Measurements from ENCODE around the gene VAMP2. TPM values are rescaled to one million over a fixed set of nuclear protein-coding genes. Genes with fewer than 3 reads are reported as not detected.

Gene VAMP2
- total and polyA plus RNA-seq, 9 donors, result 35.5 to 233 (median 118) TPM

DNA sequence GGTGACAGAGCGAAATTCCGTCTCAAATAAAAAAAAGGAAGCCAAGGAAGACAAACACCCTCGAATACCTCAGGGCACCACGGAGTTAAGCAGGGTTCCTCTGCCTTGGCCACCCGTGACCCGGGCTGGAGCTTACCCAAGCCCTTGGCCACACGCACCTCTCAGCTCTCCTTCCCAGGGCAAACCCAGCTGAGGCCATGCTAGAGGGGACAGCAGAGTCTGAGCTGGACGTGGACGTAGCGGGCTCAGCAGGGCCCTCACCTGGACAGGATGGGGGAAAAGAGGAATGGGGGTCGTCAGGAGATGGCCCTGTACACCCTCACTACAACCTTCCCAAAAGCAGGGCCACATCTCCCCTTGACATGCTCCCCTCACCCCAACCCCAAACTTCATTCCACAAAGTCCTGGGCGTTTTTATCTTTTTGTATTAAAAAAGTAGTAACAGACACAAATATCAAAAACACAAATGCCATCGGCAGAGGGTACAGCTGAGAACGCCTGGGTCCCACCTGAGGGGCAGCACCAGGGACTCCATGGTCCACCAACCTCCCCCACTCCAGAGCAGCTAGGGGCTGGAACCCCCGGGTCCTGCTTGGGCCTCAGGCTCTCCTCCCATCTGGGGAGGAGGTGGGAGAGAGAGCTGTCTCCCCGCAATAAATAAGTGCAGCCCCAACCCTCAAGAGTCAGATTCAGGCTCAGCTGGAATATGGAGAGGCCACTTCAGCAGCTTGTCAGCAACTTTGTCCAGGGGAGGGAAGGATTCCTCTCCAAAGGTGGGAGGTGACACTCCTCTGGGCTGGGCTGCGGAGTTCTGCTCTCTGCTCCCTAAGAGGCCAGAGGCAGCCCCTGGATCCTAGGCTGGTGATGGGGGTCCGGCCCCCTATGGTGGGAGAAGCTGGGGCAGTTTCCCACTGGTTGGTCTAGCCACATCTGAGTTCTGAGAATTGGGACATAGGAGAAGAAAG lies 22.4 kb downstream of the VAMP2 start:
- Histone ChIP-seq H3K4me1 (ENCODE audit: insufficient read depth) (no peaks in the 10 kb centered on the region), H3K4me3 (no peak overlapping the region), H3K27me3 (no peaks in the 10 kb centered on the region), H3K36me3 (no peaks in the 10 kb centered on the region), H3K27ac (peak overlapping the region in 1 of 2 donors; percentile 49), H3K9me3 (no peaks in the 10 kb centered on the region)
- DNase-seq, result peak; percentile 40 to 72 (median 59)
- intact Hi-C loops (cut with DNase I), result no loop called here
- TF ChIP-seq, protein P1, sequence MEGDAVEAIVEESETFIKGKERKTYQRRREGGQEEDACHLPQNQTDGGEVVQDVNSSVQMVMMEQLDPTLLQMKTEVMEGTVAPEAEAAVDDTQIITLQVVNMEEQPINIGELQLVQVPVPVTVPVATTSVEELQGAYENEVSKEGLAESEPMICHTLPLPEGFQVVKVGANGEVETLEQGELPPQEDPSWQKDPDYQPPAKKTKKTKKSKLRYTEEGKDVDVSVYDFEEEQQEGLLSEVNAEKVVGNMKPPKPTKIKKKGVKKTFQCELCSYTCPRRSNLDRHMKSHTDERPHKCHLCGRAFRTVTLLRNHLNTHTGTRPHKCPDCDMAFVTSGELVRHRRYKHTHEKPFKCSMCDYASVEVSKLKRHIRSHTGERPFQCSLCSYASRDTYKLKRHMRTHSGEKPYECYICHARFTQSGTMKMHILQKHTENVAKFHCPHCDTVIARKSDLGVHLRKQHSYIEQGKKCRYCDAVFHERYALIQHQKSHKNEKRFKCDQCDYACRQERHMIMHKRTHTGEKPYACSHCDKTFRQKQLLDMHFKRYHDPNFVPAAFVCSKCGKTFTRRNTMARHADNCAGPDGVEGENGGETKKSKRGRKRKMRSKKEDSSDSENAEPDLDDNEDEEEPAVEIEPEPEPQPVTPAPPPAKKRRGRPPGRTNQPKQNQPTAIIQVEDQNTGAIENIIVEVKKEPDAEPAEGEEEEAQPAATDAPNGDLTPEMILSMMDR (IDR thresholded peaks at IDR 0.05), result no peak
- TF ChIP-seq POLR2A (IDR thresholded peaks at IDR 0.05) (no peak), EP300 (IDR thresholded peaks at IDR 0.05) (no peak)
- WGBS, 3 donors, result 67 to 76% (median 74%) methylated on average over 17 to 18 of the region's 18 CpGs

DNA sequence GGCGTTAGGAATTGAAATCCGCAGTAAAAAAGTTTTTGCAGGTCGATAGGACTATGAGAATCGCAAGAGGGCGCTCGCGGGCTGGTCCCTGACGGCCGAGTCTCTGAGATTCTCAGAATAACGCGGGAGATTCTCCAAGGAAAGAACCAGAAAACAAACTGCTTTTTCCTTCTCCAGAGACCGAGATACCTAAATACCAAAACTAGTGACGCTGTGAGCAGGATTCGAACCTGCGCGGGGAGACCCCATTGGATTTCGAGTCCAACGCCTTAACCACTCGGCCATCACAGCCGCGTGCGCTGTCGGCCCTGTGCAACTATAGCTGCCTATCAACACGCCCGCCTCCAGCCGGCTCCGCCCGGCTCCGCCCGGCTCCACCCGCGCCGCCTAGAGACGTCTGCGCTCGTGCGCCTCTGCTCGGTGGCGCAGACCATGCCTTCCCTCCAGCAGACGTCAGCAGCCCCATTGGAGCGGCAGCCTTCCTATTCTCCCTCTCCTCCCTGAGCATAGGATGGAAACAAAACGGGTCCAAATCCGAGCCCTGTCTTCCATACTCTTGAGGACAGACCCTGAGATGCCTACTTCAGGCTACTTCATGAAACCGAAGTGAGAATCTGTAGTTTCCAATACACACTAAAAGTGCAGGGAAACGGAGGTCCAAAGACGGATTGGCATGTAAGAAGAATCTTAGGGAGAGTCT lies 23.9 kb downstream of the VAMP2 start:
- Histone ChIP-seq H3K4me1 (ENCODE audit: insufficient read depth) (no peaks in the 10 kb centered on the region), H3K4me3 (peak overlapping the region; percentile 0), H3K27me3 (no peaks in the 10 kb centered on the region), H3K9me3 (no peaks in the 10 kb centered on the region), H3K36me3 (no peaks in the 10 kb centered on the region), H3K27ac (peak overlapping the region; percentile 49 to 84)
- TF ChIP-seq POLR2A (IDR thresholded peaks at IDR 0.05), result peak; percentile 38
- TF ChIP-seq EP300 (IDR thresholded peaks at IDR 0.05), result no peak
- TF ChIP-seq, protein P1 (IDR thresholded peaks at IDR 0.05), result peak; percentile 90 to 96 (median 95)
- DNase-seq, result peak; percentile 93 to 98 (median 96)
- intact Hi-C loops (cut with DNase I), result loop anchor here in 2 of 4 donors (2.0 to 5.0 kb wide), 3 partner anchors 22 to 153 kb away; no protein-coding TSS in a partner anchor
- WGBS, 3 donors, result 1% methylated on average over 46 of the region's 46 CpGs

DNA sequence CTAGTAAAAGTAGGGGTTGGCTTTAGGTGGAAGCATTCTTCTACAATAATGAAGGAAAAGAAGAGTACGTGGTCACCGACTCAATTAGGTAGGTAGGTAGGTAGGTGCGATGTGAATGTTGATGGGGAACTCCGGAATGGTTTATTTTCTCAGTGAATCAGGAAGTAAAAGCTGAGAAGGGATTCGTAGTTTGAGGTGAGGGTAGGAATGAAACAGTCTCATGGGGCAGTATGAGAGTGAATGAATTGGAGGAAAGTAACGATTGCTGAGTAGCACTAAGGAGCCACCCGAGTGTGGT lies 24.4 kb downstream of the VAMP2 start:
- Histone ChIP-seq H3K9me3 (no peaks in the 10 kb centered on the region), H3K27me3 (no peaks in the 10 kb centered on the region), H3K4me3 (peak overlapping the region; percentile 0), H3K4me1 (ENCODE audit: insufficient read depth) (no peaks in the 10 kb centered on the region), H3K36me3 (no peaks in the 10 kb centered on the region), H3K27ac (peak overlapping the region; percentile 42 to 84)
- intact Hi-C loops (cut with DNase I), result loop anchor here in 2 of 4 donors (2.0 to 5.0 kb wide), 3 partner anchors 22 to 154 kb away; no protein-coding TSS in a partner anchor
- no peak for DNase-seq
- WGBS, 3 donors, result 1 to 2% (median 1%) methylated on average over 7 of the region's 7 CpGs
- TF ChIP-seq POLR2A (IDR thresholded peaks at IDR 0.05) (no peak), EP300 (IDR thresholded peaks at IDR 0.05) (no peak)
- TF ChIP-seq, protein P1 (IDR thresholded peaks at IDR 0.05), result no peak

DNA sequence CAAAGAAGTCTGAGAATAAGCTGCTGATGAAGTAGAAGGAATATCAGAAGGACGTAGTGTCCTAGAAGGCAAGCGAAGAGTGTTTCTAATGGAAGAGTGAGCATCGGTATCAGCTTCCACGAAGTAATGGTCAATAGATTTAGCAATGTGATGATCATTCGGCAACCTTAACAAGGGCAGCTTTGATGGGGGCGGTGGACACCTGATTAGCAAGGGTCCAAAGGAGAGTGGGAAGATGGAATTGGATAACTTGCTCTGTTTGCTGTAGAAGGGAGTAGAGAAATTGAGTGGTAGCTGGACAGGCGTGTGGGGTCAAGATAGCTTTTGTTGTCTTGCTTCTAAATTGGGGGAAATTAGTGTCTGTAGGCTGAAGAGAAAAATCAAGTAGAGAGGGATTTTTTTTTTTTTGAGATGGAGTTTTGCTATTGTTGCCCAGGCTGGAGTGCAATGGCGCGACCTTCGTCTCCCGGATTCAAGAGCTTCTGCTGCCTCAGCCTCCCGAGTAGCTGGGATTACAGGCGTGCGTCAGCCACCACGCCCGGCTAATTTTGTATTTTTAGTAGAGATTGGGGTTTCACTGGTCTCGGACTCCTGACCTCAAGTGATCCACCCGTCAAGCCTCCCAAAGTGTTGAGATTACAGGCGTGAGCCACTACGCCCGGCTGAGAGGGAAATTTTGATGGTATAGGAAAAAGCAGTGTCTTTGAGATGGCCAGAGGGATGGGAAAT lies 24.9 kb downstream of the VAMP2 start:
- Histone ChIP-seq H3K4me1 (ENCODE audit: insufficient read depth) (no peaks in the 10 kb centered on the region), H3K36me3 (no peaks in the 10 kb centered on the region), H3K27ac (peak overlapping the region; percentile 42 to 84), H3K9me3 (no peaks in the 10 kb centered on the region), H3K4me3 (peak overlapping the region; percentile 0), H3K27me3 (no peaks in the 10 kb centered on the region)
- intact Hi-C loops (cut with DNase I), result loop anchor here in 2 of 4 donors (2.0 to 5.0 kb wide), 3 partner anchors 23 to 154 kb away; no protein-coding TSS in a partner anchor
- 23 to 32% (median 29%) methylated on average over 21 of the region's 21 CpGs for WGBS, 3 donors
- TF ChIP-seq, protein P1 (IDR thresholded peaks at IDR 0.05), result no peak
- TF ChIP-seq POLR2A (IDR thresholded peaks at IDR 0.05) (no peak), EP300 (IDR thresholded peaks at IDR 0.05) (no peak)
- DNase-seq, result peak in 4 of 5 donors; percentile 25 to 53 (median 50)

Data from ovary (tissue), 9 donors.